Measurements from ENCODE around the gene NEMF. TPM values are rescaled to one million over a fixed set of nuclear protein-coding genes. Genes with fewer than 3 reads are reported as not detected.
"Not testable (repeated sequence)": the region's sequence is repeated elsewhere in the genome, so short reads cannot be mapped to it uniquely, and the experiment has no call there.

NEMF gene
- polyA plus RNA-seq, 1 donor from 2014 or later, result 91.0 TPM

- no peaks in the 10 kb centered on the region for H3K9me2 ChIP-seq (ENCODE audit: insufficient read depth, low read length)
- H3K27ac ChIP-seq (ENCODE audit: low read length), result no peak overlapping the region
- H4K20me1 ChIP-seq (ENCODE audit: insufficient read depth), result no peaks in the 10 kb centered on the region
- TF ChIP-seq MXI1 (conservative IDR thresholded peaks at IDR 0.05; ENCODE audit: poor library complexity, severe bottlenecking) (no peak), CTCF (IDR thresholded peaks at IDR 0.05; ENCODE audit: poor library complexity, severe bottlenecking) (no peak), EP300 (conservative IDR thresholded peaks at IDR 0.05; ENCODE audit: poor library complexity, severe bottlenecking) (no peak), SMC3 (conservative IDR thresholded peaks at IDR 0.05; ENCODE audit: poor library complexity) (no peak), RAD21 (conservative IDR thresholded peaks at IDR 0.05) (no peak)
- H3K4me2 ChIP-seq (ENCODE audit: low read length), result no peak overlapping the region
- no peak overlapping the region for H2AFZ ChIP-seq (ENCODE audit: low read depth, low read length)
- H3K4me3 ChIP-seq (ENCODE audit: low read length), result peak overlapping the region; percentile 97
- no peaks in the 10 kb centered on the region for H3K9me3 ChIP-seq (ENCODE audit: low read length)
- H3K9ac ChIP-seq (ENCODE audit: low read length), result no peak overlapping the region
- H3K79me2 ChIP-seq (replicated peaks; ENCODE audit: insufficient read depth, low read length), result peaks cover 37% of the 10 kb centered on the region
- H3K36me3 ChIP-seq (ENCODE audit: insufficient read depth, low read length), result no peaks in the 10 kb centered on the region
- no peaks in the 10 kb centered on the region for H3K27me3 ChIP-seq (ENCODE audit: insufficient read depth, low read depth, low read length)
- H3F3A ChIP-seq (ENCODE audit: insufficient read depth, low read length, poor library complexity, severe bottlenecking), result no peaks in the 10 kb centered on the region
Observed at GRCh38 chr14:49897414-49897813, 44.8 kb upstream of the NEMF start.

- Histone ChIP-seq H3K36me3 (ENCODE audit: insufficient read depth, low read length) (no peaks in the 10 kb centered on the region), H3F3A (ENCODE audit: insufficient read depth, low read length, poor library complexity, severe bottlenecking) (no peaks in the 10 kb centered on the region), H3K9ac (ENCODE audit: low read length) (no peak overlapping the region), H3K9me3 (ENCODE audit: low read length) (no peaks in the 10 kb centered on the region), H3K79me2 (replicated peaks; ENCODE audit: insufficient read depth, low read length) (peaks cover 37% of the 10 kb centered on the region), H3K27me3 (ENCODE audit: insufficient read depth, low read depth, low read length) (no peaks in the 10 kb centered on the region), H4K20me1 (ENCODE audit: insufficient read depth) (no peaks in the 10 kb centered on the region), H3K27ac (ENCODE audit: low read length) (no peak overlapping the region), H3K4me3 (ENCODE audit: low read length) (peak overlapping the region; percentile 97), H2AFZ (ENCODE audit: low read depth, low read length) (no peak overlapping the region), H3K9me2 (ENCODE audit: insufficient read depth, low read length) (no peaks in the 10 kb centered on the region), H3K4me2 (ENCODE audit: low read length) (no peak overlapping the region)
- TF ChIP-seq REST (IDR thresholded peaks at IDR 0.05; ENCODE audit: borderline replicate concordance) (no peak), SMC3 (conservative IDR thresholded peaks at IDR 0.05; ENCODE audit: poor library complexity) (no peak), CTCF (IDR thresholded peaks at IDR 0.05; ENCODE audit: poor library complexity, severe bottlenecking) (no peak), MXI1 (conservative IDR thresholded peaks at IDR 0.05; ENCODE audit: poor library complexity, severe bottlenecking) (no peak), TAF1 (IDR thresholded peaks at IDR 0.05; ENCODE audit: low read depth) (no peak), RAD21 (conservative IDR thresholded peaks at IDR 0.05) (no peak), EP300 (conservative IDR thresholded peaks at IDR 0.05; ENCODE audit: poor library complexity, severe bottlenecking) (no peak), EZH2 (IDR thresholded peaks at IDR 0.05; ENCODE audit: borderline replicate concordance, insufficient read depth, low read length, poor library complexity, severe bottlenecking) (no peak), POLR2AphosphoS5 (IDR thresholded peaks at IDR 0.05) (no peak)
Observed at GRCh38 chr14:49896966-49897365, 44.4 kb upstream of the NEMF start.

GRCh38 chr14:49896272-49896671 is 43.7 kb upstream of the NEMF start:
- not testable (repeated sequence) for H3K27me3 ChIP-seq (ENCODE audit: insufficient read depth, low read depth, low read length); H2AFZ ChIP-seq (ENCODE audit: low read depth, low read length); H3K9me2 ChIP-seq (ENCODE audit: insufficient read depth, low read length); H3K27ac ChIP-seq (ENCODE audit: low read length); H3F3A ChIP-seq (ENCODE audit: insufficient read depth, low read length, poor library complexity, severe bottlenecking); H3K36me3 ChIP-seq (ENCODE audit: insufficient read depth, low read length); H3K9ac ChIP-seq (ENCODE audit: low read length); H4K20me1 ChIP-seq (ENCODE audit: insufficient read depth); H3K9me3 ChIP-seq (ENCODE audit: low read length)
- Histone ChIP-seq H3K4me3 (ENCODE audit: low read length) (peak overlapping the region; percentile 97), H3K4me2 (ENCODE audit: low read length) (peak overlapping the region; percentile 44), H3K79me2 (replicated peaks; ENCODE audit: insufficient read depth, low read length) (peaks cover 37% of the 10 kb centered on the region)
